ENCODE data around the gene PDSS2. TPM values are rescaled to one million over a fixed set of nuclear protein-coding genes. Genes with fewer than 3 reads are reported as not detected.

PDSS2 gene
- total and polyA plus RNA-seq, 2 of the 4 experiments (the other 2 are of a cell fraction): 8.6 to 9.2 TPM

- H3K4me1 ChIP-seq (ENCODE audit: control insufficient read depth, insufficient read depth, low read length): 0 out of 2 replicates have a peak, but pooled peaks cover 2% of the 10 kb centered on the region
- POLR2A ChIA-PET (ENCODE audit: unreplicated experiment): no interaction called here
- no peak overlapping the region for H3K56ac ChIP-seq (ENCODE audit: extremely low read depth, insufficient read depth, low read length)
- TF ChIP-seq NFE2L2 (IDR thresholded peaks at IDR 0.05; ENCODE audit: low read depth, low read length): peak; percentile 65
- TF ChIP-seq SMC3 (IDR thresholded peaks at IDR 0.05; ENCODE audit: low read depth, low read length): no peak
- TF ChIP-seq RFX5 (IDR thresholded peaks at IDR 0.05; ENCODE audit: low read depth, low read length): no peak
- TF ChIP-seq MAFK (IDR thresholded peaks at IDR 0.05; ENCODE audit: low read depth, low read length): no peak
- no peak overlapping the region for H3K23ac ChIP-seq (ENCODE audit: low read depth, low read length)
- H3K4me2 ChIP-seq (ENCODE audit: low read depth, low read length): no peak overlapping the region
- no peak overlapping the region for H2BK5ac ChIP-seq (ENCODE audit: low read depth, low read length, poor library complexity, severe bottlenecking)
- no peaks in the 10 kb centered on the region; a peak in 1 of 4 replicates for H3K79me1 ChIP-seq (ENCODE audit: low read depth in 1 of 2, low read length in 2 of 2)
- H4K8ac ChIP-seq (ENCODE audit: low read depth in 2 of 2, low read length in 2 of 2): no peak overlapping the region
- no peak overlapping the region for H2AK9ac ChIP-seq (replicated peaks; ENCODE audit: low read depth, low read length, poor library complexity)
- H2AK5ac ChIP-seq (ENCODE audit: low read depth, low read length): no peak overlapping the region
- H3K27me3 ChIP-seq (ENCODE audit: control insufficient read depth, insufficient read depth, low read length): no peaks in the 10 kb centered on the region
- H3K14ac ChIP-seq (replicated peaks; ENCODE audit: low read depth, low read length): no peak overlapping the region
- intact Hi-C loops (cut with micrococcal nuclease): no loop called here
- H3K36me3 ChIP-seq (ENCODE audit: control insufficient read depth, insufficient read depth, low read length): no peaks in the 10 kb centered on the region
- no peak overlapping the region for H3K4me3 ChIP-seq (ENCODE audit: insufficient read depth, low read depth, low read length)
- no TSS peak for BruUV-seq (replicated peaks)
- no peak overlapping the region for H2AFZ ChIP-seq (replicated peaks; ENCODE audit: low read length, poor library complexity)
- no peaks in the 10 kb centered on the region for H4K20me1 ChIP-seq (ENCODE audit: insufficient read depth, low read length)
- H3K4ac ChIP-seq (ENCODE audit: low read depth, low read length): no peak overlapping the region
- H2BK20ac ChIP-seq (ENCODE audit: low read depth, low read length): no peak overlapping the region
- in situ Hi-C loops (cut with MboI; ENCODE audit: low sequenced_read_pairs): no loop called here
- 0 out of 2 replicates have a peak, but pooled peaks cover 3% of the 10 kb centered on the region for H3K9me1 ChIP-seq (ENCODE audit: insufficient read depth, low read length)
- H3K9ac ChIP-seq (ENCODE audit: low read depth, low read length): no peak overlapping the region
- peak; percentile 42; the same call in 1 of the 2 replicates for ATAC-seq (ENCODE audit: low read depth)
- H4K91ac ChIP-seq (ENCODE audit: insufficient read depth, low read depth, low read length): no peak overlapping the region
- H3K9me3 ChIP-seq (ENCODE audit: control insufficient read depth, insufficient read depth, low read length): no peaks in the 10 kb centered on the region
- dilution Hi-C loops (cut with HindIII; ENCODE audit: low sequenced_read_pairs, unreplicated experiment): no loop called here
- peak; percentile 59 for DNase-seq
- H2BK120ac ChIP-seq (ENCODE audit: low read depth, low read length): no peak overlapping the region
- H3K27ac ChIP-seq (ENCODE audit: insufficient read depth, low read length): no peak overlapping the region
- H3K18ac ChIP-seq (ENCODE audit: low read depth, low read length): no peak overlapping the region
- H2BK15ac ChIP-seq (ENCODE audit: low read depth, low read length): no peak overlapping the region
- WGBS, 2 experiments (ENCODE audit: extremely low coverage in 2 of 2, insufficient read length in 1 of 2): no CpG with 5 or more reads among the region's 1 CpG
- CTCF ChIA-PET: interaction anchor here (1.4 kb wide), 1 partner anchor 30 kb away, joined by 4 read pairs; no protein-coding TSS in a partner anchor
- no peak overlapping the region for H4K5ac ChIP-seq (ENCODE audit: low read depth, low read length)
Observed at GRCh38 chr6:107348224-107348623, 111.1 kb downstream of the PDSS2 start.

Measured in IMR-90 (cell line).